Measurements from ENCODE around the gene AFAP1. TPM values are rescaled to one million over a fixed set of nuclear protein-coding genes. Genes with fewer than 3 reads are reported as not detected.
A peak's percentile ranks its signal among the peaks of the same experiment; 100 is the strongest.

Gene AFAP1
- total RNA-seq, 4 donors from 2014 or later: 4.4 to 16.6 (median 10.7) TPM

DNA sequence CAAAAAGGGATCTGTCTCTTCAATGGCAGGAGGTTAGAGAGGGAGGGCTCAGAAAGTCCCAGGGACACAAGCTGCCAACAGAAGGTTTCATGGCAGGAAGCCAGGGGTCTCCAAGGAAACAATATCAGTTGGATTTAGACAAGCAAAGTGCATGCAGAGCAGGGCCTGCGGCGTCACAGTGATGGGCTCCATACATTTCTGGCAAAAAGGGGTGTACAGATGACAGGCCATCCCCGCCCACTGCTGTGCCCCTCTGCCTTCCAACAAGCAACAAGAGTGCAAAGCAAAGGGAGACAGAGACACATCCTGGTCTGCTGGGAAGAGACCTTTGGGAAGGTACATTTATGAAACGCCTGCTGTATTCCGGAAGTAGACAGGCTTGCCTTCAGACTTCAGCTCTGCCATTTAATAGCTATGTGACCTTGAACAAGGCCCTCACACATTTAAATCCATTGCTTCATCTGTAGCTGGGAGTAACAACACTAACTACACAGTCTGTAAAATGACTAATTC is 121.2 kb downstream of the AFAP1 start:
- peak overlapping the region in 2 of 4 donors; percentile 2 to 12 for H3K27ac ChIP-seq

DNA sequence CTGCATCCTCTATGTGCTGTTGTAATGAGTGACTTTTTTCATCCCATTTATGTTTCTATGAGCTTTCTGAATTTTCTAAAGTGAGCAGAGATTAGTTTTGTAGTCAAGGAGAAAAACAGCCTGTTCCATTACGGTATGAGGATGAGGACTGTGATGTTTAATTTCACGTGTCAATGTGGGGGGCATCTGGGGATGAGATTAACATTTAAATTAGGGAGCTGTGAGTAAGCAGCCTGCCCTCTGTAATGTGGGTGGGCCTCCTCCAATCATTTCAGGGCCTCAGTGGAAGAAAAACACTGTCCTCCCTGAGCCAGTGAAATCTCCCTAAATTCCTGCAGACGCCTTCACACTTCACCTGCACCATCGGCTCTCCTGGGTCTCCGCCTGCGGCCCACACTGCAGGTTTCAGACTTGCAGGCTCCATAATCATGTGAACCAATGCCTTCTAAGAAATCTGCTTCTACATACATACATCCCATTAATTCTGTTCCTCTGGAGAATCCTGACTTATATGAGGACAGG is 121.7 kb downstream of the AFAP1 start:
- H3K4me3 ChIP-seq: no peak overlapping the region
- WGBS, 2 donors: 76 to 80% methylated on average over 6 of the region's 6 CpGs
- H3K36me3 ChIP-seq: peaks cover 0 to 74% (median 4%) of the 10 kb centered on the region in 3 donors
- intact Hi-C loops (cut with DNase I): no loop called here
- peaks cover 0 to 48% (median 4%) of the 10 kb centered on the region in 3 donors for H3K4me1 ChIP-seq
- no peaks in the 10 kb centered on the region for H3K9me3 ChIP-seq
- H3K27me3 ChIP-seq: no peaks in the 10 kb centered on the region
- H3K27ac ChIP-seq: peak overlapping the region in 1 of 4 donors; percentile 2
- TF ChIP-seq POLR2A (IDR thresholded peaks at IDR 0.05): no peak
- TF ChIP-seq, protein P1, sequence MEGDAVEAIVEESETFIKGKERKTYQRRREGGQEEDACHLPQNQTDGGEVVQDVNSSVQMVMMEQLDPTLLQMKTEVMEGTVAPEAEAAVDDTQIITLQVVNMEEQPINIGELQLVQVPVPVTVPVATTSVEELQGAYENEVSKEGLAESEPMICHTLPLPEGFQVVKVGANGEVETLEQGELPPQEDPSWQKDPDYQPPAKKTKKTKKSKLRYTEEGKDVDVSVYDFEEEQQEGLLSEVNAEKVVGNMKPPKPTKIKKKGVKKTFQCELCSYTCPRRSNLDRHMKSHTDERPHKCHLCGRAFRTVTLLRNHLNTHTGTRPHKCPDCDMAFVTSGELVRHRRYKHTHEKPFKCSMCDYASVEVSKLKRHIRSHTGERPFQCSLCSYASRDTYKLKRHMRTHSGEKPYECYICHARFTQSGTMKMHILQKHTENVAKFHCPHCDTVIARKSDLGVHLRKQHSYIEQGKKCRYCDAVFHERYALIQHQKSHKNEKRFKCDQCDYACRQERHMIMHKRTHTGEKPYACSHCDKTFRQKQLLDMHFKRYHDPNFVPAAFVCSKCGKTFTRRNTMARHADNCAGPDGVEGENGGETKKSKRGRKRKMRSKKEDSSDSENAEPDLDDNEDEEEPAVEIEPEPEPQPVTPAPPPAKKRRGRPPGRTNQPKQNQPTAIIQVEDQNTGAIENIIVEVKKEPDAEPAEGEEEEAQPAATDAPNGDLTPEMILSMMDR (IDR thresholded peaks at IDR 0.05): no peak
- DNase-seq: no peak

More for the DNA sequence above, 121.2 kb downstream of the AFAP1 start:
- intact Hi-C loops (cut with DNase I): no loop called here
- no peak for DNase-seq
- TF ChIP-seq POLR2A (IDR thresholded peaks at IDR 0.05): no peak
- TF ChIP-seq, protein P1 (IDR thresholded peaks at IDR 0.05): no peak
- Histone ChIP-seq H3K9me3 (no peaks in the 10 kb centered on the region), H3K4me3 (no peak overlapping the region), H3K36me3 (peaks cover 0 to 68% (median 4%) of the 10 kb centered on the region in 3 donors), H3K27me3 (no peaks in the 10 kb centered on the region), H3K4me1 (peaks cover 0 to 53% (median 6%) of the 10 kb centered on the region in 3 donors)
- WGBS, 2 donors: 73 to 89% methylated on average over 5 of the region's 5 CpGs

DNA sequence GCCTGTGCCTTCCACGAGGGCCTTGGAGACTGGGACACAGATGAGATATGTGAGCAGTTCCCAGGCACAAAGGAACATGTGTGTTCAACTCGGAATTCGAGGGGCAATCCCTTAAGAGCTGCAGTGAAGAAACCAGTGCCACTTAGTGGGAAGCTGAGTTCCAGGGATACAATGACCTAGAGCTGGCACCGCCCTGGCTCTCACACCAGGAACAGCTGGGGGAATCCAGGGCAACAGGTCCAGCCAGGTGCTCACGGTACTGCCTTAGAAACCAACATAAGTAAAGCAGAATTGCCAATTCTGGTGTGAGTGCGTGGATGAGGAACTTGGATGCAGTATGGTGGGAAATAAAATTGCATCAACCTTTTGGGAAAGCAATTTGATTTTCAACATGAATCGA is 122.9 kb downstream of the AFAP1 start:
- no peaks in the 10 kb centered on the region for H3K27me3 ChIP-seq
- H3K27ac ChIP-seq: peak overlapping the region in 2 of 4 donors; percentile 18 to 60
- no peak overlapping the region for H3K4me3 ChIP-seq
- peaks cover 0 to 48% (median under 1%) of the 10 kb centered on the region in 3 donors for H3K4me1 ChIP-seq
- no peak for TF ChIP-seq POLR2A (IDR thresholded peaks at IDR 0.05)
- TF ChIP-seq, protein P1 (IDR thresholded peaks at IDR 0.05): no peak
- no peaks in the 10 kb centered on the region for H3K9me3 ChIP-seq
- DNase-seq: no peak
- intact Hi-C loops (cut with DNase I): no loop called here
- H3K36me3 ChIP-seq: peaks cover 0 to 84% (median 4%) of the 10 kb centered on the region in 3 donors
- WGBS, 2 donors: 61 to 78% methylated on average over 5 to 6 of the region's 7 CpGs

DNA sequence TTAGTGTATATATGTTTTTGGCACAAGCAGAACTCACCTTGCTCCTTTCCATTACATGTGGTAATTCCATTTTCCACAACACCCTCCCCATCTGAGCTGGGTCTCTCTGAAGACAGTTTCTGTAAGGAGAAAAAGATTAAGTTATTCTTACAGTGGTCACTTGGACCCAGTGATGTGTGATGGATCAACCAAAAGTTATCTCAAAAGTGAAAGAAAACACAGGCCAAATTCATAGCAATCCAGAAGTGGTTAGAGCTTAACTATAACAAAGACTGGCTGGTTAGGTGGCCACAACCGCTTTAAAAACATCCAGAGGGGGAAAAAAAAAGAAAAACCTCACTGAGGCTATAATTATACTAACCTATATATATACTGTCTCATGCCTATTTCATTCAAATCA is 123.7 kb downstream of the AFAP1 start:
- H3K4me3 ChIP-seq: no peak overlapping the region
- intact Hi-C loops (cut with DNase I): no loop called here
- peaks cover 0 to 48% (median 2%) of the 10 kb centered on the region in 3 donors for H3K4me1 ChIP-seq
- H3K9me3 ChIP-seq: no peaks in the 10 kb centered on the region
- TF ChIP-seq POLR2A (IDR thresholded peaks at IDR 0.05): no peak
- TF ChIP-seq, protein P1 (IDR thresholded peaks at IDR 0.05): no peak
- H3K36me3 ChIP-seq: peaks cover 0 to 88% (median 4%) of the 10 kb centered on the region in 3 donors
- no peaks in the 10 kb centered on the region for H3K27me3 ChIP-seq
- H3K27ac ChIP-seq: peak overlapping the region in 2 of 4 donors; percentile 10 to 25
- 72 to 92% methylated on average over 1 of the region's 1 CpG for whole genome bisulfite sequencing, 2 donors
- DNase-seq: no peak

DNA sequence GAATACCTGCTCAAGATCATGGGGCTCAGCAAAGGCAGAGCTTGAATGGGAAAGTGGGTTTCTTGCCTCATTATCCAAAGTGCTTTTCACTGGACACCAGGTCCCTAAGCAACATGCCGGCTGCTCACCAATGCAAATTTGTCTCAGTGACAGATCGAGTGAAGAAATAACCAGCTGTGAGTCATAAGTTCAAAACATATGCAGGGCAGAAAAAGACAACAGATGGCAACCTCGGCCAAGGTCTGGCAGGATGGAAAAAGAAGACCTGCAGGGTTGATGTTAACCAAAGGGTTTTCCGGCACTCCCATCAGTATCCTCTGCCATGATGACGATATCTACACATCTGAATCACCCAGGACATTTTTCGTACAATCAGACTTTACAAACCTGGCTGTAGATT is 124.1 kb downstream of the AFAP1 start:
- H3K27ac ChIP-seq: peak overlapping the region in 2 of 4 donors; percentile 10 to 25
- H3K36me3 ChIP-seq: peaks cover 0 to 89% (median 4%) of the 10 kb centered on the region in 3 donors
- DNase-seq: no peak
- TF ChIP-seq, protein P1 (IDR thresholded peaks at IDR 0.05): no peak
- TF ChIP-seq POLR2A (IDR thresholded peaks at IDR 0.05): no peak
- 72 to 82% methylated on average over 6 of the region's 6 CpGs for WGBS, 2 donors
- H3K9me3 ChIP-seq: no peaks in the 10 kb centered on the region
- no peak overlapping the region for H3K4me3 ChIP-seq
- peaks cover 0 to 48% (median 4%) of the 10 kb centered on the region in 3 donors for H3K4me1 ChIP-seq
- intact Hi-C loops (cut with DNase I): no loop called here
- H3K27me3 ChIP-seq: no peaks in the 10 kb centered on the region

Data from esophagus squamous epithelium (tissue), 5 donors.